HepG2 (cell line): ENCODE data around the gene HYOU1. TPM values are rescaled to one million over a fixed set of nuclear protein-coding genes. Genes with fewer than 3 reads are reported as not detected.
A peak's percentile ranks its signal among the peaks of the same experiment; 100 is the strongest.

ENCODE experiments used
- DPF2 ChIP-seq: sonication (generic); formaldehyde crosslinking; IDR thresholded peaks from 2 replicates; pipeline ENCODE4 v1.4.0; 2020; ENCODE audit warnings: mild to moderate bottlenecking, low read depth, missing genetic modification reagents, borderline replicate concordance
- E2F1 ChIP-seq: sonication (generic); formaldehyde crosslinking; IDR thresholded peaks from 2 replicates; pipeline ENCODE4 v1.5.0; 2020; ENCODE audit warnings: missing genetic modification reagents
- EEA1 ChIP-seq: sonication (generic); formaldehyde crosslinking; IDR thresholded peaks from 2 replicates; pipeline ENCODE4 v1.5.1; 2020; ENCODE audit warnings: mild to moderate bottlenecking, missing genetic modification reagents, borderline replicate concordance
- EHMT2 ChIP-seq: fragments of 200-600 bp; sonication (generic); IDR thresholded peaks from 2 replicates; pipeline ENCODE4 v1.7.0; 2017; ENCODE audit warnings: antibody characterized with exemption, low read depth, low read length, borderline replicate concordance
- FOXO4 ChIP-seq: sonication (generic); formaldehyde crosslinking; conservative IDR thresholded peaks from 2 replicates; pipeline ENCODE4 v1.8.1; 2023; ENCODE audit warnings: missing genetic modification reagents
- IKZF1 ChIP-seq: fragments of 450-650 bp; IDR thresholded peaks from 2 replicates; pipeline ENCODE4 v1.7.1; 2016
- IRX3 ChIP-seq: sonication (generic); formaldehyde crosslinking; IDR thresholded peaks from 2 replicates; pipeline ENCODE4 v1.8.1; 2023; ENCODE audit warnings: mild to moderate bottlenecking, low read depth, missing genetic modification reagents, borderline replicate concordance
- KLF12 ChIP-seq: sonication (generic); formaldehyde crosslinking; IDR thresholded peaks from 2 replicates; pipeline ENCODE4 v1.4.0; 2020; ENCODE audit warnings: missing genetic modification reagents, borderline replicate concordance
- MEIS1 ChIP-seq: sonication (generic); formaldehyde crosslinking; IDR thresholded peaks from 2 replicates; pipeline ENCODE4 v1.9.0; 2021; ENCODE audit warnings: mild to moderate bottlenecking, missing genetic modification reagents, moderate library complexity, borderline replicate concordance
- MTA1 ChIP-seq: sonication (generic); formaldehyde crosslinking; IDR thresholded peaks from 2 replicates; pipeline ENCODE4 v1.4.0; 2020; ENCODE audit warnings: missing genetic modification reagents, mild to moderate bottlenecking, borderline replicate concordance
- MTF1 ChIP-seq: sonication (generic); formaldehyde crosslinking; IDR thresholded peaks from 2 replicates; pipeline ENCODE4 v1.5.0; 2020; ENCODE audit warnings: missing genetic modification reagents
- RFX3 ChIP-seq: IDR thresholded peaks from 2 replicates; pipeline ENCODE4 v1.6.1; 2016; ENCODE audit warnings: missing biosample characterization, missing genetic modification reagents
- SRSF1 ChIP-seq: fragments of 200-400 bp; formaldehyde crosslinking; optimal IDR thresholded peaks from 2 replicates; pipeline ENCODE3; 2017; ENCODE audit warnings: mild to moderate bottlenecking, low read depth, low read length, moderate library complexity
- STAT5B ChIP-seq: sonication (generic); formaldehyde crosslinking; IDR thresholded peaks from 2 replicates; pipeline ENCODE4 v1.4.0; 2020; ENCODE audit warnings: missing genetic modification reagents
- TBX2 ChIP-seq: sonication (generic); formaldehyde crosslinking; IDR thresholded peaks from 2 replicates; pipeline ENCODE4 v1.5.0; 2020; ENCODE audit warnings: missing genetic modification reagents, mild to moderate bottlenecking, borderline replicate concordance
- TBX3 ChIP-seq: fragments of 450-650 bp; IDR thresholded peaks from 2 replicates; pipeline ENCODE4 v1.6.1; 2017; ENCODE audit warnings: antibody characterized with exemption, mild to moderate bottlenecking, inconsistent platforms, borderline replicate concordance
- ZBTB1 ChIP-seq: sonication (generic); formaldehyde crosslinking; IDR thresholded peaks from 2 replicates; pipeline ENCODE4 v1.4.0; 2020; ENCODE audit warnings: missing genetic modification reagents, borderline replicate concordance
- ZFP1 ChIP-seq: IDR thresholded peaks from 2 replicates; pipeline ENCODE4 v1.6.1; 2016
- ZNF709 ChIP-seq: sonication (generic); formaldehyde crosslinking; IDR thresholded peaks from 2 replicates; pipeline ENCODE4 v1.5.0; 2020; ENCODE audit warnings: mild to moderate bottlenecking, missing genetic modification reagents
- ZNF713 ChIP-seq: sonication (generic); formaldehyde crosslinking; IDR thresholded peaks from 2 replicates; pipeline ENCODE4 v1.4.0; 2020; ENCODE audit warnings: mild to moderate bottlenecking, missing genetic modification reagents
- polyA plus RNA-seq, 8 experiments: library from polyadenylated mRNA; depleted of rRNA in 3 of 8; stranded (reverse) in 7 of 8; unstranded in 1 of 8; fragments of >200 nt; fragmentation: Illumina TruSeq in 4 of 8; extraction: Trizol in 4 of 8; gene quantifications; 2 replicates each; pipeline versions ENCODE4 v1.2.1 to v1.2.3, GENCODE V29; 2011 to 2016; ENCODE audit warnings: low read depth in 4 of 8, missing spikeins in 1 of 8, mixed read lengths in 1 of 8; ENCODE audit not compliant: insufficient read depth in 1 of 8
- total RNA-seq, 5 experiments: library from RNA; depleted of rRNA; stranded (reverse); fragments of >200 nt; fragmentation: Illumina TruSeq; extraction: Trizol; gene quantifications; 2 replicates each; pipeline ENCODE4 v1.2.3, GENCODE V29; 2016; ENCODE audit warnings: low read depth in 1 of 5
- TF ChIP-seq, protein P1 (sequence below): IDR thresholded peaks from 2 replicates; pipeline ENCODE4 v1.6.1; 2018; ENCODE audit warnings: missing genetic modification reagents
- TF ChIP-seq, protein P2 (sequence below): sonication (generic); formaldehyde crosslinking; IDR thresholded peaks from 2 replicates; pipeline ENCODE4 v1.8.0; 2023; ENCODE audit warnings: mild to moderate bottlenecking, missing genetic modification reagents
- TF ChIP-seq, protein P3 (sequence below): sonication (generic); formaldehyde crosslinking; IDR thresholded peaks from 2 replicates; pipeline ENCODE4 v1.4.0; 2020; ENCODE audit warnings: missing genetic modification reagents

The HYOU1 gene
- total and polyA plus RNA-seq, 2 of the 13 experiments (the other 11 are each of a cell fraction or from before 2014, with no cell fraction given) = 127 to 155 TPM

GRCh38 chr11:119095066-119095880, 38.3 kb upstream of the HYOU1 start (continued):
- peak; percentile 35 for TF ChIP-seq SRSF1
- peak; percentile 99 for TF ChIP-seq E2F1 (CRISPR knock-in tag)
- TF ChIP-seq, protein P1, sequence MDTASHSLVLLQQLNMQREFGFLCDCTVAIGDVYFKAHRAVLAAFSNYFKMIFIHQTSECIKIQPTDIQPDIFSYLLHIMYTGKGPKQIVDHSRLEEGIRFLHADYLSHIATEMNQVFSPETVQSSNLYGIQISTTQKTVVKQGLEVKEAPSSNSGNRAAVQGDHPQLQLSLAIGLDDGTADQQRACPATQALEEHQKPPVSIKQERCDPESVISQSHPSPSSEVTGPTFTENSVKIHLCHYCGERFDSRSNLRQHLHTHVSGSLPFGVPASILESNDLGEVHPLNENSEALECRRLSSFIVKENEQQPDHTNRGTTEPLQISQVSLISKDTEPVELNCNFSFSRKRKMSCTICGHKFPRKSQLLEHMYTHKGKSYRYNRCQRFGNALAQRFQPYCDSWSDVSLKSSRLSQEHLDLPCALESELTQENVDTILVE (CRISPR knock-in tag) = no peak
- TF ChIP-seq STAT5B = peak; percentile 61; the same call in 1 of the 2 replicates
- TF ChIP-seq KLF12 (CRISPR knock-in tag) = peak; percentile 77; the same call in 1 of the 2 replicates
- no peak for TF ChIP-seq RFX3
- TF ChIP-seq DPF2 (CRISPR knock-in tag) = no peak
- TF ChIP-seq MTF1 (CRISPR knock-in tag) = no peak; the same call in 1 of the 2 replicates
- 0 out of 2 replicates have a peak, but pooled peaks have one; percentile 47 for TF ChIP-seq TBX3
- TF ChIP-seq EHMT2 = no peak
- 0 out of 2 replicates have a peak, but pooled peaks have one; percentile 97 for TF ChIP-seq FOXO4
- peak; percentile 83; the same call in 1 of the 2 replicates for TF ChIP-seq EEA1 (CRISPR knock-in tag)
- TF ChIP-seq IKZF1 = no peak
- TF ChIP-seq ZNF713 (CRISPR knock-in tag) = 0 out of 2 replicates have a peak, but pooled peaks have one; percentile 77
- TF ChIP-seq, protein P2, sequence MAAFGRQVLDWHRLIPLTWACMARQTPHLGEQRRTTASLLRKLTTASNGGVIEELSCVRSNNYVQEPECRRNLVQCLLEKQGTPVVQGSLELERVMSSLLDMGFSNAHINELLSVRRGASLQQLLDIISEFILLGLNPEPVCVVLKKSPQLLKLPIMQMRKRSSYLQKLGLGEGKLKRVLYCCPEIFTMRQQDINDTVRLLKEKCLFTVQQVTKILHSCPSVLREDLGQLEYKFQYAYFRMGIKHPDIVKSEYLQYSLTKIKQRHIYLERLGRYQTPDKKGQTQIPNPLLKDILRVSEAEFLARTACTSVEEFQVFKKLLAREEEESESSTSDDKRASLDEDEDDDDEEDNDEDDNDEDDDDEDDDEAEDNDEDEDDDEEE (CRISPR knock-in tag) = no peak; the same call in 1 of the 2 replicates
- peak; percentile 86 for TF ChIP-seq TBX2 (CRISPR knock-in tag)
- TF ChIP-seq MTA1 = no peak
- TF ChIP-seq, protein P3, sequence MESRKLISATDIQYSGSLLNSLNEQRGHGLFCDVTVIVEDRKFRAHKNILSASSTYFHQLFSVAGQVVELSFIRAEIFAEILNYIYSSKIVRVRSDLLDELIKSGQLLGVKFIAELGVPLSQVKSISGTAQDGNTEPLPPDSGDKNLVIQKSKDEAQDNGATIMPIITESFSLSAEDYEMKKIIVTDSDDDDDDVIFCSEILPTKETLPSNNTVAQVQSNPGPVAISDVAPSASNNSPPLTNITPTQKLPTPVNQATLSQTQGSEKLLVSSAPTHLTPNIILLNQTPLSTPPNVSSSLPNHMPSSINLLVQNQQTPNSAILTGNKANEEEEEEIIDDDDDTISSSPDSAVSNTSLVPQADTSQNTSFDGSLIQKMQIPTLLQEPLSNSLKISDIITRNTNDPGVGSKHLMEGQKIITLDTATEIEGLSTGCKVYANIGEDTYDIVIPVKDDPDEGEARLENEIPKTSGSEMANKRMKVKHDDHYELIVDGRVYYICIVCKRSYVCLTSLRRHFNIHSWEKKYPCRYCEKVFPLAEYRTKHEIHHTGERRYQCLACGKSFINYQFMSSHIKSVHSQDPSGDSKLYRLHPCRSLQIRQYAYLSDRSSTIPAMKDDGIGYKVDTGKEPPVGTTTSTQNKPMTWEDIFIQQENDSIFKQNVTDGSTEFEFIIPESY (CRISPR knock-in tag) = 0 out of 2 replicates have a peak, but pooled peaks have one; percentile 5
- peak; percentile 75; the same call in 1 of the 2 replicates for TF ChIP-seq MEIS1 (CRISPR knock-in tag)
- TF ChIP-seq ZNF709 = peak; percentile 97; the same call in 1 of the 2 replicates
- 0 out of 2 replicates have a peak, but pooled peaks have one; percentile 39 for TF ChIP-seq ZFP1 (CRISPR knock-in tag)
- TF ChIP-seq IRX3 = peak; percentile 82
- TF ChIP-seq ZBTB1 (CRISPR knock-in tag) = no peak
